ENCODE data around the gene NEURL1B.

GRCh38 chr5:172689218-172689572 lies 48.1 kb downstream of the NEURL1B start:
- TF ChIP-seq, protein P1, sequence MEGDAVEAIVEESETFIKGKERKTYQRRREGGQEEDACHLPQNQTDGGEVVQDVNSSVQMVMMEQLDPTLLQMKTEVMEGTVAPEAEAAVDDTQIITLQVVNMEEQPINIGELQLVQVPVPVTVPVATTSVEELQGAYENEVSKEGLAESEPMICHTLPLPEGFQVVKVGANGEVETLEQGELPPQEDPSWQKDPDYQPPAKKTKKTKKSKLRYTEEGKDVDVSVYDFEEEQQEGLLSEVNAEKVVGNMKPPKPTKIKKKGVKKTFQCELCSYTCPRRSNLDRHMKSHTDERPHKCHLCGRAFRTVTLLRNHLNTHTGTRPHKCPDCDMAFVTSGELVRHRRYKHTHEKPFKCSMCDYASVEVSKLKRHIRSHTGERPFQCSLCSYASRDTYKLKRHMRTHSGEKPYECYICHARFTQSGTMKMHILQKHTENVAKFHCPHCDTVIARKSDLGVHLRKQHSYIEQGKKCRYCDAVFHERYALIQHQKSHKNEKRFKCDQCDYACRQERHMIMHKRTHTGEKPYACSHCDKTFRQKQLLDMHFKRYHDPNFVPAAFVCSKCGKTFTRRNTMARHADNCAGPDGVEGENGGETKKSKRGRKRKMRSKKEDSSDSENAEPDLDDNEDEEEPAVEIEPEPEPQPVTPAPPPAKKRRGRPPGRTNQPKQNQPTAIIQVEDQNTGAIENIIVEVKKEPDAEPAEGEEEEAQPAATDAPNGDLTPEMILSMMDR (IDR thresholded peaks at IDR 0.05 in 4 of 5, conservative IDR thresholded peaks at IDR 0.05 in 1 of 5) = no peak
- no peak for TF ChIP-seq POLR2A (IDR thresholded peaks at IDR 0.05)

All from gastrocnemius medialis (tissue), 4 donors.